ENCODE results near the gene HIRA.
A peak's percentile ranks its signal among the peaks of the same experiment; 100 is the strongest.
"Not testable (repeated sequence)": the region's sequence is repeated elsewhere in the genome, so short reads cannot be mapped to it uniquely, and the experiment has no call there.

The HIRA gene

DNA sequence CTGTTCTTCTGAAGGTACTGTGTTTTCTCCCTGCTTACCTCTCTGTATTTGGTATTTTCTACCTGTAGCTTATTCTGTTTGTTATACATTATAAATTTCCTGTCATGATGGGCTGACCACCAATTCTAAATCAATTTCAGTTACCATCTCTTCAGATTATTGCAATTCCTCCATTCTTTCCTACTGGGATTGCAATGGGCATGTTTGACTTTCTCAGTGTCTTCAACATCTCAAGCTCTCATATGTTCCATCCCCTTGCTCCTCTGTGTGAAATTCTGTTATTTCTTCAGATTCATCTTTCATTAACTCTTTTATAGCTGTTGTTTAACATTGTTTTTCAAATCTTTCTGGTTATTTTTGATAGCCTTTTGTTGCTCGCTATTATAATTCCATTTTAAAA lies 31.5 kb upstream of the HIRA start:
- DNase-seq (ENCODE audit: low read depth): no peak

DNA sequence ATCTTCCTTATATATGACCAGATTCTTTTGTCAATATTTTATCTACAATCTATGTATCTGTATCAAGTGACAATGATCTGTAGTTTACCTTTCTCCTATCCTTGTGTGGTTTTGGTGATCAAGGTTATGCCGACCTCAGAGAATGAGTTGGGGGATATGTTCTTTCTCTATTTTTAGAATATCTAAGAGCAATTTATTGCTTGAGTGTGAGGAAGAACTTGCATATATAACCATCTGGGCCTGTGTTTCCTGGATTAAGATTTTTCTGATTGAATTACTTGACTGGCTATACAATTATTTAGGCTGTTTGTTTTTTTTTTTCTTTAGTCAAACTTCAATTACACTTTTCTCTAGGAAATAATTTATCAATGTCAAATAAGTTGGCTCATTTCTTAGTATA lies 30.0 kb upstream of the HIRA start:
- no peak for DNase-seq (ENCODE audit: low read depth)

DNA sequence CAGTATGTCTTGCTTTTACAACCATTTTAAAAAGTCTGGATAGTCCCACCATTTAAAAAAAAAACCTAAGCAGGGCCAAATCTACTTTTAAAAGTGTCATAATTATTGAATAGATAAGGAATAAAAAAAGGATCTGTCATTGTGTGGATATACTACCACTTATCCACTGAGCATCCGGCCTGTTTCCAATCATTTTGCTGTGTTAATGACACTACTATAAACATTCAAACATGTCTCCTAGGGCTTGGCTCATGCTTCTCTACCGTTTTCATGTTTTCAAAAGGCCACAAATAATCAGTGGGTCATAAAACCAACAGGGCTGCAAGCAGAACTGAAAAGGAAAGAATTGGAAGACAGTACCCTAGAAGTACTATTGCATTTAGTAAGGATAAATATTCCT lies 28.5 kb upstream of the HIRA start:
- DNase-seq (ENCODE audit: low read depth): no peak

DNA sequence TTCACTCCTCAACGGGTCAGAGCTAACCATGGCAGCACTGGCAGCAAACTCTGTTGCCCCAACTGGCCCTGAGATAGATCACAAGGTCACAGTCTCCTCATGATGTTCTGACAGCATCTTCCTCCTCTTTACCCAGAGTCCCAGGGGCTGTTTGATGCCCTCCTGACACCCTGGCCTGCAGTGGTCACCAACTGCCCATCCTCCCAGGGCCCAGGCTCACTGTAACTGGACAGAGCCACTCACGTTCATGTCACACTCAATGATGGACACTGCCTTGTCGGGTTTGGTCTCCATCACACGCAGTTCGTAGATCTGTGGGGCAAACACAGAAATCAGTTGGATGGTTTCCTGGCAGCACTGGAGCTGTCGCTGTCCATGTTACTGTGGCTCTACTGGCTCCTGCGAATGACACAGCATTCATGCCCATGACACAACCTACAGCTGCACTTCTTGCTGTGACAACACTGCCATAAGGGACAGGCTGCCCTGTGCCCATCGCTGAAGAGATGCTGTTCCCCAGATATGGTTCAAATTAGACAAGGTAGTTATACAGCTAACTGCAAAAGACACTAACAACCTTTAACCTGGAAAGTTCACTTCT lies 26.4 kb upstream of the HIRA start:
- DNase-seq (ENCODE audit: low read depth): no peak

- no peak for DNase-seq (ENCODE audit: low read depth)
Measured at GRCh38 chr22:19456541-19456940, 25.0 kb upstream of the HIRA start.

DNA sequence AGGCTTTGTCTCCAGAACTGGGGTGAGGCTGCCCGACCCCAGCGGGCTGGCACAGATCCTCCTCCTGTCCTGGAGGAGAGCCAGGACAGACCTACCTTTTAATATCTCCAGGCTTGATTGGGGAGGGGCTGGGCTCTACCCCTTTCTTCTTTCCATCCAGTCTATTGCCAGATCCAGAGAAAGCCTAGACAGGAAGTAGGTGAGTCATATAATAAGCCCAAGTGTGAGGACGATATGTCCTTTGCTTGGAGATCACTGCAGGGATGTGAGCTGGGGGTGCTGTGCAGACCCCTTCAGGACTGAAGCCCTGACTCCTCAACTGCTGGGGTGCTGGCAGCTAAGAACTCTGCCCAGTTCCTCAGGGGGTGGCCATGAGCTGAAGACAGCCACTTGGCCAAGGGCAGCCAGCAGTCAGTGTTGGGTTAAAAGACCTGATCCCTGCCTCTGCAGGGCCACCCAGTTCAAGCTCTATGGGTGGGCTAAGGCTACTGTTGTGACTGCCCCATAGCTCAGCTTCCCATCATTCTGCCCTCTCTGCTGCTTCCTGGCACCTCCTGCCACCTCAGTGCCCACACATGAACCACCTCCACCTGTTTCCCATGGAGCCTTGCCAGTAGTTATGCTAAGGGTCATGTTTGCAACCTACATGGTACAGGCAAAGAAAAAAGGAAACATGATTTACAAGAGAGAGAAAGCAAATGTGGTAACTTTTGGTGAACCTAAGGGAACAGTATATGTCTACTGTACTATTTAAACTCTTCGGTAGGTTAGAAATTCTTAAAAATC lies 24.2 kb upstream of the HIRA start:
- DNase-seq (ENCODE audit: low read depth): no peak

- no peak for DNase-seq (ENCODE audit: low read depth)
Measured at GRCh38 chr22:19455033-19455432, 23.5 kb upstream of the HIRA start.

- DNase-seq (ENCODE audit: low read depth): no peak
Measured at GRCh38 chr22:19454156-19454555, 22.6 kb upstream of the HIRA start.

GRCh38 chr22:19453718-19454117 lies 22.2 kb upstream of the HIRA start:
- no peak for DNase-seq (ENCODE audit: low read depth)

GRCh38 chr22:19451570-19451969 lies 20.0 kb upstream of the HIRA start:
- no peak for DNase-seq (ENCODE audit: low read depth)

GRCh38 chr22:19450363-19451175 lies 19.0 kb upstream of the HIRA start:
- DNase-seq (ENCODE audit: low read depth): no peak

DNA sequence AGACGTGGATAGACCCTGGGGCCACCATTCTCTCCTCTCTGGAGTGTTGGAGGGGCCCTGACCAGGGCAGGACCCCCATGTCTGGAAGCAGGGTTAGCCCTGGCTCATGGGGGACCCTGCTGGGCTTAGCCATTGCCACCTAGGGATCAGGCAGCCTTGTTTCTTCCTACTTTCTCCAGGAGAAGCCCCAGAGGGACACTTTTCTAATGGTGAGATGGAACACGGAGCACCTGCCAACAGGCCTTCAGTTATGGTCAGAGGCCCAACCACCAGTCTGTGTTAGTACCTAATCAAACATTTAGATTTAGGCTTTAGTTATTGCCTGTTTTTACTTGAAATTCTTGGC lies 17.9 kb upstream of the HIRA start:
- DNase-seq (ENCODE audit: low read depth): no peak

GRCh38 chr22:19448739-19449421 lies 17.3 kb upstream of the HIRA start:
- DNase-seq (ENCODE audit: low read depth): no peak

DNA sequence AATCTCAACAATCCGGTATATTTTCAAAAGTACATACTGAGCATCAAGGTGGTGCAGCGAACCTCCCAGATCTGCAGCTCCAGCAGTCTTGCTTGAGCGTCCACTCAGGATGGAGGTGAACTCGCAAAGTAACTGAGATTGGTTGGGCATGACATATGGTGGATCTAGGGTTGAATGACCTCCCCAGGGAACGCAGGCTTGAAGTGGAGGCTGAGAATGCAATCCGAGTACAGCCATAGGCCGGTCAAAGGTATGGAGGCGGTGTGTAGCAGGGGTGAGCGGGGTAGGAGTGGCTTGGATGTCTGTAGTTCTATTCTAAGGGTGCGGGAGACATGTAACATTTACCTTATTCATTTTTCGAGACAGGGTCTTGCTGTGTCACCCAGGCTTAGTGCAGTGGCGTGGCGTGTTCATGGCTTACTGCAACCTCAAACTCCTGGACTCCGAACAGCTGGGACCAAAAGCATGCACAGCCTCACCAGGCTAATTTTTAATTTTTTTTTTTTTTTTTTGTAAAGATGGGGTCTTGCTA lies 16.6 kb upstream of the HIRA start:
- no peak for DNase-seq (ENCODE audit: low read depth)

DNA sequence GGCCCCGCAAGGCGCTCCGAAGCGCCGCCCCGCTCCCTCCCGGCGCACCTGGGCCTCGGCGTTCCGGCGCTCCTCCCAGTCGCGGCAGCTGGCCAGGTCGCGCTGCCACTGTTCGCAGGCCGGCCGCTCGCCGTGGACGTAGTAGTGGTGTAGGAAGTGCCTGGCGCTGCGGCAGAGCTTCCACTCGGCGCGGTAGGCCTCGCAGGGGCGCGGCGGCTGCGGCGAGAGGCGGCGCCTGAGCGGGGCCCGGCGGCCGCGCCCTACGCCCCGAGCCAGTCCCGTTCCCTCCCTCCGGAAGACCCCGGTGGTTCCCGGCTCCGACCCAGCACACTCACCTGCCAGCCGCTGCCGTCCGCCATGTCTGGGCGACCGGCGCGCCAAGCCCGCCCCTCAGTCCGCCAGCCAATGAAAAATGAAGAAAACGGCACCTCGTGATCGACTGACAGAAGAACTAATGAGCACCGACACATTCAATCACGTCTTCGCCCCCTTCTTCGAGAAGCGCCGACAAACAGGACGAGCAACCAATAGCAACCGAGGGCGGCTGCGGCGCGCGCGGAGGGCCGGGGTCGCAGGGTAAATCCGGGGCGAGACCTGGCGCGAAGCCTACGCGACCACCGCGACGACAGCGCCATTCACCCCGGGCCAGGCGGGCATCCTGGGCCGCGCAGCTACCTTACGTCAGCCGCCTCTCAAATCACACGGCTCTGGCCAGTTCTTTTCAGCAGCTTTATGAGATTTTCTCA lies 16.0 kb upstream of the HIRA start, which contains the start of gene C22orf39:
Gene C22orf39, minus strand, starts transcription at position 382 of the 746 bp plus-strand sequence. Its CDS starts 23 bp downstream, at position 359.
- peak; percentile 63 for DNase-seq (ENCODE audit: low read depth)

- no peak for DNase-seq (ENCODE audit: low read depth)
Measured at GRCh38 chr22:19446603-19447329, 15.2 kb upstream of the HIRA start.

- not testable (repeated sequence) for DNase-seq (ENCODE audit: low read depth)
Measured at GRCh38 chr22:19445279-19445982, 13.9 kb upstream of the HIRA start.

GRCh38 chr22:19443544-19444211 lies 12.1 kb upstream of the HIRA start:
- no peak for DNase-seq (ENCODE audit: low read depth)

DNA sequence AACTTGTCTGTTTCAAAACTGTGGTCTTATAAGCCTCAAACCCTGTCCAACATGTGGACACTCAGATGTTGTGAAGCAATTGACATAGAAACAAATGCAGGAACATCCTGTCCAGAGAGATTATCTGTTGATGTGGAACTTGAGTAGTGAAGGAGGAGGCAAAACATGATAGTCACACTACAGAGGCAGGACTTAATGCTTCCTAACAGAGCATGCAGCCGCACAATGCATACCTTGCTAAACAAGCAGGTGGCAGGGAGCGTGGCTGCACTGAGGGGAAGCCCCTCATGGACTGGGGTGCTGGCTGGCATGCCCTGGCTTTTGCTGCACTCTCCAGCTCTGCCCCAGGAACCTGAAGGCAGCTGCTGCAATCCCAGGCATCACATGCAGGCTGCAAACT lies 10.6 kb upstream of the HIRA start:
- no peak for DNase-seq (ENCODE audit: low read depth)
